B cell (primary cell): ENCODE data around the gene TXNRD3.

Source experiments
- EZH2 ChIP-seq: IDR thresholded peaks from 2 replicates; pipeline ENCODE4 v1.6.1; 2012; ENCODE audit warnings: borderline replicate concordance, low read depth, mild to moderate bottlenecking, moderate library complexity, low read length; ENCODE audit not compliant: insufficient read depth, poor library complexity, severe bottlenecking
- TF ChIP-seq, protein P1 (sequence below): fragments of 200-600 bp; IDR thresholded peaks from one replicate; pipeline ENCODE4 v1.8.0; 2022; ENCODE audit warnings: antibody characterized with exemption, mild to moderate bottlenecking

- no peak for TF ChIP-seq EZH2
- TF ChIP-seq, protein P1, sequence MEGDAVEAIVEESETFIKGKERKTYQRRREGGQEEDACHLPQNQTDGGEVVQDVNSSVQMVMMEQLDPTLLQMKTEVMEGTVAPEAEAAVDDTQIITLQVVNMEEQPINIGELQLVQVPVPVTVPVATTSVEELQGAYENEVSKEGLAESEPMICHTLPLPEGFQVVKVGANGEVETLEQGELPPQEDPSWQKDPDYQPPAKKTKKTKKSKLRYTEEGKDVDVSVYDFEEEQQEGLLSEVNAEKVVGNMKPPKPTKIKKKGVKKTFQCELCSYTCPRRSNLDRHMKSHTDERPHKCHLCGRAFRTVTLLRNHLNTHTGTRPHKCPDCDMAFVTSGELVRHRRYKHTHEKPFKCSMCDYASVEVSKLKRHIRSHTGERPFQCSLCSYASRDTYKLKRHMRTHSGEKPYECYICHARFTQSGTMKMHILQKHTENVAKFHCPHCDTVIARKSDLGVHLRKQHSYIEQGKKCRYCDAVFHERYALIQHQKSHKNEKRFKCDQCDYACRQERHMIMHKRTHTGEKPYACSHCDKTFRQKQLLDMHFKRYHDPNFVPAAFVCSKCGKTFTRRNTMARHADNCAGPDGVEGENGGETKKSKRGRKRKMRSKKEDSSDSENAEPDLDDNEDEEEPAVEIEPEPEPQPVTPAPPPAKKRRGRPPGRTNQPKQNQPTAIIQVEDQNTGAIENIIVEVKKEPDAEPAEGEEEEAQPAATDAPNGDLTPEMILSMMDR, result no peak
These were observed 36.8 kb upstream of the TXNRD3 start for GRCh38 chr3:126691765-126692164.
